HG03097 (cell line): ENCODE data around the gene DPH3.

Experiments used
- ATAC-seq: cut with Tn5 transposase; IDR thresholded peaks from one replicate; pipeline ENCODE4 v1.9.1; 2021; ENCODE audit not compliant: unreplicated experiment, low FRiP score

The DPH3 gene

GRCh38 chr3:16258177-16258576, 6.6 kb downstream of the DPH3 start:
- ATAC-seq: no peak

DNA sequence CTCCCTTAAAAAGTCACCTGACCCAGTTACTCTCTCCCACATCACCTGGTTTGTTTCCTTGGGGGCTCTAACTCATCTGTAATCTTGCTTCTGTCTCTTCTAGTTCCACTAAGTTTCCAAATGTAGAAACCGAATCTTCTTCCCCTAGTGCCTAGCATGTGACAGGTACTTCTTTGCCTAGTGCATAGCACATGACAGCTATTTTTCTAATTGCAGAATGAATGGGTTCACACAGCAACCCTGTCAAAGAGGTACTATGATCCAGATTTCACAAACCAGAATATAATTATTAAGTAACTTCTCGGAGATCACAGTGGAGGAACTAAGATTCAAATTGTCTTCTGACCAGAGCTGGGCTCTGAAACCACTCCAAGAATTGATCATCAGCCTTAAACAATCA, 7.4 kb downstream of the DPH3 start:
- ATAC-seq: no peak

GRCh38 chr3:16255726-16256125, 9.0 kb downstream of the DPH3 start:
- no peak for ATAC-seq

- no peak for ATAC-seq
Observed at GRCh38 chr3:16255326-16255725, 9.4 kb downstream of the DPH3 start.

DNA sequence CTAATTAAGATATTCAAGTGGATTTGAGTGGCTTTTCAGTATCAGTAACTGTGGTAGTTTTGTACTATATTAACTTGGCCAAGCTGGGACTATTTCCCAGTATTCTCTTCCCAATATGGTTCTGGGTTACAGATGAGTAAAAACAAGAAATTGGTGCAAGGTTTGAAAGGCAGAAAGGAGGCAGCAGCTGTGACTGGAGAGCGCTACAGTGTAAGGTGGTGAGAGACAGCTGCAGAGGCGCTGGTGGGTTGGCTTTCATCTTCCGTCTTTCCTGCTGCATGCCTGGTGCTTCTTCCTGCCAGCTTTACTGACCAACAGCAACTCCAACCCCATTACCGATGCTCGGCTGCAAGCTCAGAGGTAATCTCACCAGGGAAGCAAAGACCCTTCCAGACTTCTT, 9.8 kb downstream of the DPH3 start:
- no peak for ATAC-seq

GRCh38 chr3:16253601-16254000, 11.1 kb downstream of the DPH3 start:
- ATAC-seq: no peak

DNA sequence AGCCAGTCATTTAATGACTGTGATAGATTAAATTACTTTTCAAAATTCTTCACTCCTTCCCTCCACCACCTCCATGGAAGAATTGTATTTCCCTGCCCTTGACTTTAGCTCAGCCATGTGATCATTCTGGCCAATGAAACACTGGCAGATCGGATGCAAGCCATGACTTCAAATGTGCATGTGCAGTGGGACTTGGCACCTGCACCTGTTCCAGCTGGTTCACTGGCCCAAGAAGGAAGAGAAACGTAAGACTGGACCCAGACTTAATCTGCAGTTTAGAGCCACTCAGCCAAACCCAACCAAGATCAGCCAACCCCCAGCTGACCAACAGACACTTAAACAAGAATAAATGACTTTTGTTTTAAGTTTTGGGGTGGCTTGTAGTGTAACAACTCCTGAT, 11.8 kb downstream of the DPH3 start:
- ATAC-seq: no peak

GRCh38 chr3:16252243-16252978, 12.3 kb downstream of the DPH3 start:
- no peak for ATAC-seq

- ATAC-seq: no peak
Observed at GRCh38 chr3:16251316-16252085, 13.2 kb downstream of the DPH3 start.

DNA sequence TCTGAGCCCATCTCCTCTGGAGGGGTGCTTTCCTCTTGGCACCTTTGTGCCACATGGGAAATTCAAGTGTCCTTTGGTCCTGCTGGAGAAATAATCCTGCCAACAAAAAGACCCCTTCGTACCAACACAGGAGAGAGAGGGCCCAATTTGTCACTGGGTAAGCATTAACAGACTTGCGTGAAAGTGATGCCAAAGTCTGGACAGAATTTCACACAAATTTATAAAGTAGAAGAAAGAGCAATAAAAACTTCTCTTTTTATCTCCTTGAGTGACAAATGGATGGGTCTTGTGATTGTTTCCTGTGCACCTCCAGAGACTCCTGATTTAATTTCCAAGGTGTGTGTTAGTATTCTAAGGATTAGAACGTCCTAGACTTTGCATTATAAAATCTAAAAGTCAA, 14.9 kb downstream of the DPH3 start:
- no peak for ATAC-seq

GRCh38 chr3:16249336-16249735, 15.4 kb downstream of the DPH3 start:
- ATAC-seq: no peak

- no peak for ATAC-seq
Observed at GRCh38 chr3:16248556-16248955, 16.2 kb downstream of the DPH3 start.

DNA sequence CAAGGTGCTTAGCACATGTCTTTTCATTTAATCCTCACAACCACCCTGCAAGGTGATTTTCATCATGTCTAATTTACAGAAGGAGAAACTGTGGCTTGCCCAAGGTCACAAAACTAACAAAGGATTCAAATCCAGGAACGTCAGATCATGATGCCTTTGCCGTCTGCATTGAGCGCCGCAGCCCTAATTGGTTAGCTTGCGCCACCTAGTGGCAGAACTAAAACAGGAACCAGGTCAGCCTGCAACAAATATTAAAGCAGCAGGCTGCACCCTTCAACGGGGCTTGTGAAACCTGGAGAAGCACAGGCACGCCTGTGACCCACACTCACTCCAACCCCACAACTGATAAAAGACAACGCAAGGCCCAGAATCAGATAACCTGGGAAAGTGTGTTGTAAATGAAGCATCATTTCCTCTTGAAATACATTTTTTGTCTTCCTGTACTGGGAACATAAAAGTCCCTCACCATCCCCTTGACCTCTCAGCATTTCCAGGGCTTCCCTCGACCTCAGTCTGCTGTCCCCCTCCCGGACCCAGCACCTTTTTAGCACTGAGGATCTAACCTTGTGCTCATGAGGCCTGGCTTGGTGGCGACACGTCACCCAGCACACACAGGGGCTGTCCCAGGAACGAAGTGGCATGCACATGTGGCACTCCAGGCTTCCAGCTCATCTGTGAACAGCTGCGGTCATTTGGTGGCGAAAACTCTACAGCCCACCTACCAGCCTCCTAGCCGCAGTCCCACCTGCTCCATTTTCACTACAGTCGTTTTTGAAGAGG, 17.3 kb downstream of the DPH3 start:
- ATAC-seq: peak; percentile 67

GRCh38 chr3:16245609-16246008, 19.1 kb downstream of the DPH3 start:
- ATAC-seq: no peak

- no peak for ATAC-seq
Observed at GRCh38 chr3:16243706-16244490, 20.8 kb downstream of the DPH3 start.

DNA sequence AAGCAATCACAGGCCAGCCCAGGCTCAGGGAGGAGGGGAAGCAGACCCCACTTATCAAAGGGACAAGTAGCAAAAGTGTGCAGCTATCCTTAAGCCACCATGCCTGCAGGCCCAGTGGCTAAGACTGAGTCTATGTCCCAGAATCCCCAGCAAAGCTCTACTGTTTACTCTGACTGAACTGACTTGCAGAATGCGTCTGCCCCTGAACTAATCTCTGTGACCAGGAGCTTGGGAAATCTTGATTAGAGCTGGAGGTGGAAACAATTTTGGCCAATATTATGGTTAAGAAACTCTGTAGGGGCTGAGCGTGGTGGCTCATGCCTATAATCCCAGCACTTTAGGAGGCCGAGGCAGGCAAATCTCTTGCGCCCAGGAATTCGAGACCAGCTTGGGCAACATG, 22.6 kb downstream of the DPH3 start:
- no peak for ATAC-seq

DNA sequence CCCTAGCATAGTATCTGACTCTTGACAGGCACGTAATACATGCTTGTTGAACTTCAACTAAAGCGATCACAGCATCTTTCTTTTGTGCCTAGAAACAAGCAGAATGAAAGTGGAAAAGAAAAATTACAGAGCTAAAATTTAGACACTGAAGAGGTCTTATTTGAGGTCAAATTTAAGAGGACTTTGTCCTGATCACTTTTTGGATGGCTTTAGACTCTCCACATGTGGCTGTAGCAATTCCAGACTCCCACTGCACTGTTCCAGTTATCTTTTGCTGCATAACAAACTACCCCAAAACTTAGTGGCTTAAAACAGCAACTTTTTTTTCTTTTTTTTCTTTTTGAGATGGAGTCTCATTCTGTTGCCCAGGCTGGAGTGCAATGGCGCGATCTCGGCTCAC, 23.5 kb downstream of the DPH3 start:
- ATAC-seq: no peak

- ATAC-seq: no peak
Observed at GRCh38 chr3:16240229-16241023, 24.3 kb downstream of the DPH3 start.

DNA sequence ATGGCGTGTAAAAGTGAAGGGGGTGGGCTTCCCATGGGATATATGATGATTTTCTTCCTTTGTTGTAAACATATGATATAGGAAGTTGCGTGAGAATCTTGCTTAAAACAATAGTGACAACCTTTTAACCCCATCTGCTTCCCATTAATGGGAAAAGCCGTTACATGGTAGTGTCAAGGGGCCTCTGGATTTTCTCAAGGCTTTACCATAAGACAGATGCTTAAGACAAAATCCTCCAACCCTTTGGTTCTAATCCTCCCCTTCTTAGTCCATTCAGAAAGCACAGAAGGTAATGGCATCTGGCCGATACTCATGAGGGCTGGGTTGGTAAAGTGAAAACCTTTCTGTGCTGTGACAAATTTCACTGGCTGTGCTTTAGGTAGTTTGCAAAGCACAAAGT, 25.0 kb downstream of the DPH3 start:
- ATAC-seq: no peak
